Upper lobe of right lung (tissue), 1 donor: ENCODE data around the gene PRDM10. TPM values are rescaled to one million over a fixed set of nuclear protein-coding genes. Genes with fewer than 3 reads are reported as not detected.
"Not testable (repeated sequence)": the region's sequence is repeated elsewhere in the genome, so short reads cannot be mapped to it uniquely, and the experiment has no call there.

Experiments
- ATAC-seq: fragments of 200-7000 bp; cut with Tn5 transposase; one replicate; pipeline ENCODE4 v1.9.1; 2020; ENCODE audit warnings: mild to moderate bottlenecking, moderate library complexity
- DNase-seq: peaks from one replicate; pipeline ENCODE4 v3.0.0-alpha.2; 2020
- H3K27ac ChIP-seq: fragments of 200-600 bp; one replicate; pipeline ENCODE4 v1.8.0; 2022
- H3K27me3 ChIP-seq: fragments of 200-600 bp; one replicate; pipeline ENCODE4 v1.8.0; 2022; ENCODE audit warnings: mild to moderate bottlenecking
- H3K36me3 ChIP-seq: fragments of 200-600 bp; one replicate; pipeline ENCODE4 v1.8.0; 2022
- H3K4me1 ChIP-seq: fragments of 200-600 bp; one replicate; pipeline ENCODE4 v1.8.0; 2022
- H3K4me3 ChIP-seq: fragments of 200-600 bp; one replicate; pipeline ENCODE4 v1.8.0; 2022; ENCODE audit warnings: mild to moderate bottlenecking
- H3K9me3 ChIP-seq: fragments of 200-600 bp; one replicate; pipeline ENCODE4 v1.8.0; 2022
- intact Hi-C: fragments of 100-400 bp; cut with DNase I; formaldehyde crosslinking; loops from one replicate; pipeline ENCODE4 v1.11.0; 2022
- total RNA-seq: library from RNA; stranded (reverse); fragmentation: NEBNext Ultra II Directional; extraction: Animal tissue kit (Norgen Biotek cat#: 25700); gene quantifications from one replicate; pipeline ENCODE4 v1.2.1, GENCODE V29; 2021
- TF ChIP-seq, protein P1 (sequence below): fragments of 200-600 bp; IDR thresholded peaks from one replicate; pipeline ENCODE4 v1.8.0; 2022; ENCODE audit warnings: antibody characterized with exemption
- donor health status: DM: no; HTN: yes; CAD: no; lungs with severe emphysema.

Gene PRDM10
- total RNA-seq, 1 donor from 2014 or later = 15.7 TPM

GRCh38 chr11:130025371-130025770, 22.7 kb upstream of the PRDM10 start:
- Histone ChIP-seq H3K9me3 (no peaks in the 10 kb centered on the region), H3K27ac (no peak overlapping the region), H3K4me1 (no peaks in the 10 kb centered on the region), H3K4me3 (no peak overlapping the region), H3K27me3 (no peaks in the 10 kb centered on the region), H3K36me3 (no peaks in the 10 kb centered on the region)
- intact Hi-C loops = no loop called here
- ATAC-seq (no peak), DNase-seq (no peak)
- TF ChIP-seq, protein P1, sequence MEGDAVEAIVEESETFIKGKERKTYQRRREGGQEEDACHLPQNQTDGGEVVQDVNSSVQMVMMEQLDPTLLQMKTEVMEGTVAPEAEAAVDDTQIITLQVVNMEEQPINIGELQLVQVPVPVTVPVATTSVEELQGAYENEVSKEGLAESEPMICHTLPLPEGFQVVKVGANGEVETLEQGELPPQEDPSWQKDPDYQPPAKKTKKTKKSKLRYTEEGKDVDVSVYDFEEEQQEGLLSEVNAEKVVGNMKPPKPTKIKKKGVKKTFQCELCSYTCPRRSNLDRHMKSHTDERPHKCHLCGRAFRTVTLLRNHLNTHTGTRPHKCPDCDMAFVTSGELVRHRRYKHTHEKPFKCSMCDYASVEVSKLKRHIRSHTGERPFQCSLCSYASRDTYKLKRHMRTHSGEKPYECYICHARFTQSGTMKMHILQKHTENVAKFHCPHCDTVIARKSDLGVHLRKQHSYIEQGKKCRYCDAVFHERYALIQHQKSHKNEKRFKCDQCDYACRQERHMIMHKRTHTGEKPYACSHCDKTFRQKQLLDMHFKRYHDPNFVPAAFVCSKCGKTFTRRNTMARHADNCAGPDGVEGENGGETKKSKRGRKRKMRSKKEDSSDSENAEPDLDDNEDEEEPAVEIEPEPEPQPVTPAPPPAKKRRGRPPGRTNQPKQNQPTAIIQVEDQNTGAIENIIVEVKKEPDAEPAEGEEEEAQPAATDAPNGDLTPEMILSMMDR = no peak

DNA sequence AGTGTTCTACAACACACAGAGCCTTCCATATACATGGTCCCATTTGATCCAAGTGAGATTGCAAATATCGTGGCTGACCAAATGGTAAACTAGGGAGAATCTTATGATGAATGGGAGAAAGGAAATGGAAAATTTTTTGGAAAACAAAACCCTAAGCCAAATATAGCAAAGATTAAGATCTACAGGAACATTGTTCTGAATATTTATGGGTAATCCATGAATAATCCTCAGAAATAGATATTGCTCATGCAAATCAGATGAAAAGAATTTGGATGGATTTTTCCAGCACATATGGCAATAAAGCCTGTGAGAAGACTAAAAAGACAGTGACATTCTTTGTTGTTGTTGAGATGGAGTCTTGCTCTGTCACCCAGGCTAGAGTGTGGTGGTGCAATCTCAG, 21.7 kb upstream of the PRDM10 start:
- H3K4me3 ChIP-seq = no peak overlapping the region
- H3K27me3 ChIP-seq = no peaks in the 10 kb centered on the region
- H3K4me1 ChIP-seq = no peaks in the 10 kb centered on the region
- H3K9me3 ChIP-seq = no peaks in the 10 kb centered on the region
- no peaks in the 10 kb centered on the region for H3K36me3 ChIP-seq
- DNase-seq = no peak
- ATAC-seq = no peak
- TF ChIP-seq, protein P1 = no peak
- intact Hi-C loops = no loop called here
- H3K27ac ChIP-seq = no peak overlapping the region

DNA sequence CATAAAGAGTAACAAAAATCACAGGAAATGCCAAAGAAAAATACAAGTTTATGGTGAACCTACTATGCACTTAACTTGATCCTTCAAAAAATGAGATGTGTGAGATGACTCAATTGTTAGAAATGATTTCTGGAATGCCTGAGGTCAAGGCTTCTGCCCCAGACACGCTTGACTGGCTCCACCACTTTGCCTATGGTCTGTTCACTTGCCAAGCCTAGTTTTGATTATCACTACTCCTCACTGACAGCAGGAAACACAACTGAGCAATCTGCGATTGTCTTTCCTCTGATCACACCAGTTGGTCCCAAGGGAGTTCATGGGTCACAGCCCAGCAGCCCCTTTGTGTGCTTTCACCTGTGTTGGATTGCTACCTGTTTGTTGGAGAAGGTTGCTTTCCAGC, 20.6 kb upstream of the PRDM10 start:
- TF ChIP-seq, protein P1 = no peak
- Histone ChIP-seq H3K27ac (no peak overlapping the region), H3K27me3 (no peaks in the 10 kb centered on the region), H3K9me3 (no peaks in the 10 kb centered on the region), H3K36me3 (no peaks in the 10 kb centered on the region), H3K4me3 (no peak overlapping the region), H3K4me1 (no peaks in the 10 kb centered on the region)
- DNase-seq (no peak), ATAC-seq (peak; percentile 41)
- intact Hi-C loops = no loop called here

- no peak overlapping the region for H3K4me3 ChIP-seq
- DNase-seq = no peak
- H3K36me3 ChIP-seq = no peaks in the 10 kb centered on the region
- H3K27ac ChIP-seq = no peak overlapping the region
- intact Hi-C loops = no loop called here
- ATAC-seq = no peak
- H3K27me3 ChIP-seq = no peaks in the 10 kb centered on the region
- TF ChIP-seq, protein P1 = no peak
- H3K9me3 ChIP-seq = no peaks in the 10 kb centered on the region
- no peaks in the 10 kb centered on the region for H3K4me1 ChIP-seq
Measured at GRCh38 chr11:130022799-130023198, 20.2 kb upstream of the PRDM10 start.

- H3K4me3 ChIP-seq, H3K9me3 ChIP-seq, ATAC-seq, H3K27me3 ChIP-seq, H3K36me3 ChIP-seq, H3K27ac ChIP-seq, H3K4me1 ChIP-seq, intact Hi-C loops, DNase-seq: not testable (repeated sequence)
Measured at GRCh38 chr11:130021606-130022005, 19.0 kb upstream of the PRDM10 start.

GRCh38 chr11:130020323-130020722, 17.7 kb upstream of the PRDM10 start:
- no peaks in the 10 kb centered on the region for H3K4me1 ChIP-seq
- H3K27me3 ChIP-seq = no peaks in the 10 kb centered on the region
- intact Hi-C loops = no loop called here
- no peaks in the 10 kb centered on the region for H3K36me3 ChIP-seq
- H3K4me3 ChIP-seq = no peak overlapping the region
- ATAC-seq = no peak
- TF ChIP-seq, protein P1 = no peak
- no peaks in the 10 kb centered on the region for H3K9me3 ChIP-seq
- DNase-seq = no peak
- H3K27ac ChIP-seq = no peak overlapping the region

DNA sequence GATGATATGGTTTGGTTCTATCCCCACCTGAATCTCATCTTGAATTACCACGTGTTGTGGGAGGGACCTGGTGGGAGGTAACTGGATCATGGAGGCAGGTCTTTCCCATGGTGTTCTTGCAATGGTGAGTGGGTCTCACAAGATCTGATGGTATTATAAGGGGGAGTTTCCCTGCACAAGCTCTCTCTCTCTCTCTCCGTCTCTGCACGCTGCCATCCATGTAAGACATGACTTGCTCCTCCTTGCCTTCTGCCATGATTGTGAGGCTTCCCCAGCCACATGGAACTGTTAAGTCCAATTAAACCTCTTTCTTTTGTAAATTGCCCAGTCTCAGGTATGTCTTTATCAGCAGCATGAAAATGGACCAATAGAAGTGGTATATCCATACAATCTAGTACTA, 13.2 kb upstream of the PRDM10 start:
- H3K27ac ChIP-seq, H3K27me3 ChIP-seq, H3K9me3 ChIP-seq, H3K36me3 ChIP-seq, ATAC-seq, H3K4me3 ChIP-seq, intact Hi-C loops, DNase-seq, H3K4me1 ChIP-seq: not testable (repeated sequence)
